Fibroblast of pulmonary artery (primary cell): ENCODE data around the gene ENTPD1.
"Not testable (repeated sequence)": the region's sequence is repeated elsewhere in the genome, so short reads cannot be mapped to it uniquely, and the experiment has no call there.

Experiments used
- DNase-seq: peaks from one replicate; pipeline ENCODE4 v3.0.0-alpha.2; 2010; ENCODE audit warnings: low read depth
- H3K4me3 ChIP-seq: replicated peaks from 2 replicates; pipeline ENCODE4 v1.5.1; 2011; ENCODE audit warnings: low read depth, mild to moderate bottlenecking, control low read depth, low read length, moderate library complexity
- TF ChIP-seq, protein P1 (sequence below): IDR thresholded peaks from 2 replicates; pipeline ENCODE4 v1.5.1; 2011; ENCODE audit warnings: mild to moderate bottlenecking, control low read depth, low read length, inconsistent platforms; ENCODE audit errors: missing control alignments

Gene ENTPD1

DNA sequence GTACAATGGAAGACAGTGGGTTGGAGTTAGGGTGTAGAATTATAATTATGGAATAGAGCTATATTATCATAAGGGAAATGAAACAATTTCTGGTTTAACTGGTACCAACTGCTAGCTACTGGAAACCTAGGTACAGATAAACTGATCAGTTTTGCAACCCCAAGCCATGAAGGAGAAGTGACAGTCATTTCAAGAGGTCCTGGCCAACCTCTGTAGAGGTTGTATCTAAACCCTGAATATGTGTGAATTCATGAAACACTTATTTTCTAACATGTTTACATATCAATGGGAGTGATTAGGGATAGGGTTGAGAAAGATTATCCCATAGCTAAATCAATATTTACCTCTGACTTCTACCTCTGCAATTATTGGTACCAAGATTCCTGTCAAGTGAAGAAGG, 121.9 kb downstream of the ENTPD1 start:
- no peak overlapping the region for H3K4me3 ChIP-seq
- TF ChIP-seq, protein P1, sequence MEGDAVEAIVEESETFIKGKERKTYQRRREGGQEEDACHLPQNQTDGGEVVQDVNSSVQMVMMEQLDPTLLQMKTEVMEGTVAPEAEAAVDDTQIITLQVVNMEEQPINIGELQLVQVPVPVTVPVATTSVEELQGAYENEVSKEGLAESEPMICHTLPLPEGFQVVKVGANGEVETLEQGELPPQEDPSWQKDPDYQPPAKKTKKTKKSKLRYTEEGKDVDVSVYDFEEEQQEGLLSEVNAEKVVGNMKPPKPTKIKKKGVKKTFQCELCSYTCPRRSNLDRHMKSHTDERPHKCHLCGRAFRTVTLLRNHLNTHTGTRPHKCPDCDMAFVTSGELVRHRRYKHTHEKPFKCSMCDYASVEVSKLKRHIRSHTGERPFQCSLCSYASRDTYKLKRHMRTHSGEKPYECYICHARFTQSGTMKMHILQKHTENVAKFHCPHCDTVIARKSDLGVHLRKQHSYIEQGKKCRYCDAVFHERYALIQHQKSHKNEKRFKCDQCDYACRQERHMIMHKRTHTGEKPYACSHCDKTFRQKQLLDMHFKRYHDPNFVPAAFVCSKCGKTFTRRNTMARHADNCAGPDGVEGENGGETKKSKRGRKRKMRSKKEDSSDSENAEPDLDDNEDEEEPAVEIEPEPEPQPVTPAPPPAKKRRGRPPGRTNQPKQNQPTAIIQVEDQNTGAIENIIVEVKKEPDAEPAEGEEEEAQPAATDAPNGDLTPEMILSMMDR = no peak
- no peak for DNase-seq

DNA sequence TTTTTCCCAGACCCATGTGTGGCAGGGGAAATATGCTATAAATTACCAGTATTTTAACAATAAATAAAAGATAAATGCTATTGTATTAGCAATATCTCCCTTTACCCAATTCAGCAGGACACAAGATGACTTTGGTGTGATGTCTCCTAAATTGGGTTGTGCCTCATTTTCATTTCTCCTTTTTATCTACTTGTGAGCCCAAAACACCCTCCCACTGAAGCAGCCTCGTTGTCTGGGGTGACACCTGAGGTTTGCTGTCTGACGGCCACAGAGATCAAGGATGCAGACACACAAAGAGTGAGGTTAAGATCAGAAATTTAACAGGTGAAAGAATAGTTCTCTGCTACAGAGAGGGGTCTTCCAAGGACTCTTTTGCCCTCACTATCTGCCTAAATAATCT, 124.7 kb downstream of the ENTPD1 start:
- no peak for DNase-seq
- no peak overlapping the region for H3K4me3 ChIP-seq
- TF ChIP-seq, protein P1 = no peak

DNA sequence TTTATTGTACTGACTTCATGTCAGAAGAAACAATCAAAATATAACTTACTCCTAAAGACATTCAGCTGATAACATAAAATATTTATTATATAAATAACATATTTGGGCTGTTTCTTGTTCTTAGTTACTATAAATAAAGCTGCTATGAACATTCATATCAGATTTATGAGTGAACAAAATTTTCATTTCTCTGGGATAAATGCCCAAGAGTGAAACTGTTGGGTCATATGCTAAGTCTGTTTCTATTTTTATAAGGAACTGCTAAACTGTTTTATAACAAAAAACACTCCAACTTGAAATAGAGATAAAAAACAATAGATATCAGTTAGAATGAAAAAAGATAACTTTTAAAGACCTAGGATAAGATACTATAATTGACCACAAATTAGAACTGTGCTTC, 125.4 kb downstream of the ENTPD1 start:
- TF ChIP-seq, protein P1 = no peak
- no peak overlapping the region for H3K4me3 ChIP-seq
- DNase-seq = peak; percentile 16

DNA sequence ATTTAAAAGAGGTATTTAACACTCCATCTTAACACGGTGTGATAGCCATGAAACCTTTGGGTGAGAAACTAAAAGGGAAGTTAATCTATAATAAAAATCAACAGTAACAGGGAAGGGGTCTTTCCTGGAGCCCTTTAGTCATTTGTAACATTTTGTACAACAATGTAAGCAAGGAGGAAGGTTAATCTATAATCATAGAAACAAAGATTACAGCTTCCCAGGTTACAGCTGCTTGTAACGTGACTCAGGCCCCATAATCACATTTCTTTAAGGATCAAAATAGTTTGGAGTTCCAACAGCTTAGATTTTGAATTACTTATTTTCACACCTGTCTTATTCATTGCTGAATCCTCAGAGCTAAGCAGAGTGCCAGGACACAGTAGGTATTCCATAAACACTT, 133.9 kb downstream of the ENTPD1 start:
- TF ChIP-seq, protein P1 = no peak
- no peak overlapping the region for H3K4me3 ChIP-seq
- DNase-seq = no peak

DNA sequence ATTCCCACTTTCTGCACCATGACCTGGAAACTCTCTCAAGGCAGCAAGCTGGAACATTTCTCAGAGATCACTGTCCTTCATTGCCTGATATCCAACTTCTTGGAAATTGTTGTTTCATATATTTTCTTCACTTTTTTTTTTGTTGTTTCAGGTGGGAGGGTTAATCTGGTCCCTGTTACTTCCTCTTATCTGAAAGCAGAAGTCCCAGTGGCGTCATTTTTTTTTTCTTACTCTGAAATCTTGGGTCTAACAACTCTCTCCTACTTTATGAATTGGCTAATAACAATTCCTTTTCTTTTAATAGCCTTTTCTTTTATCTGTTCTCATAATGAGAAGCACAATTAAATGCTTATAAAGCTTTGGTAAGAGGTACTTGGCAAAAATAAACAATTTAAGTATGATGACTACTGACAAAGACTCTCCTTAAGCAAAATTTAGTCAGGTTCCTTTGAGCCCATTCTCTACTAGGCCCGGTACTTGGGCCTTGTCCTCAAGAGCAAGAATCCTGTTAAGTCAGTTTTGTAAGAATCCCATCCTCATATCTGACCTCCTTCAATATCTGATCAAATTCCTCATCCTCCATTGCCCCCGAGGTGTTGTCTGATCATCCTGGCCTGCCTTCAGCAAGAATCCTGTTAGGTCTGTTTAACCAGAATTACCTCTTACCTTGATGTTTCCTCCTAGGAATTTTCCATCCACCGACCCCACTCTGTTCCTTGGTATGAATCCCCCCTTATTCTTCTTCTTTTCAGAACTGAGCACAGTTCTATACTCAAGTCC, 140.3 kb downstream of the ENTPD1 start:
- TF ChIP-seq, protein P1 = no peak

DNA sequence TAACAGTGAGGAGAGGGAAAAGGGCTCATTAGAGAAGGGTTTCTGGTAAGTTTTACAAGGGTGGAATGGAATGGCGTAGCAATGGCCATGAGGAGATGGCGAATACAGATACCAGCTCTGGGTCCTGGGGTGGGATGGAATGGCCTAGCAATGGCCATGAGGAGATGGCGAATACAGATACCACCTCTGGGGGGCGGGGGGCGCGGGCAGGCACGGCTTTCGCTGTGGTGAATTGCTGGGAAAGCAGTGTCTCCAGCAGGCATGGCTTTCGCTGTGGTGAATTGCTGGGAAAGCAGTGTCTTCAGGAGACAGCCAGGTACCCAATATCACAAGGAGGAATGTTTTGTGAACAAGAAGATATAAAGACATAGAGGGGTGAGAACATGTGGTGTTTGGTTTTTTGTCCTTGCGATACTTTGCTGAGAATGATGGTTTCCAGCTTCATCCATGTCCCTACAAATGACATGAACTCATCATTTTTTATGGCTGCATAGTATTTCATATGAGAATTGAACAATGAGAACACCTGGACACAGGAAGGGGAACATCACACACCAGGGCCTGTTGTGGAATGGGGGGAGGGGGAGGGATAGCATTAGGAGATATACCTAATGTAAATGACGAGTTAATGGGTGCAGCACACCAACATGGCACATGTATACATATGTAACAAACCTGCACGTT, 150.1 kb downstream of the ENTPD1 start:
- H3K4me3 ChIP-seq, DNase-seq: not testable (repeated sequence)

More for the DNA sequence above, 140.3 kb downstream of the ENTPD1 start:
- no peak overlapping the region for H3K4me3 ChIP-seq
- no peak for DNase-seq

DNA sequence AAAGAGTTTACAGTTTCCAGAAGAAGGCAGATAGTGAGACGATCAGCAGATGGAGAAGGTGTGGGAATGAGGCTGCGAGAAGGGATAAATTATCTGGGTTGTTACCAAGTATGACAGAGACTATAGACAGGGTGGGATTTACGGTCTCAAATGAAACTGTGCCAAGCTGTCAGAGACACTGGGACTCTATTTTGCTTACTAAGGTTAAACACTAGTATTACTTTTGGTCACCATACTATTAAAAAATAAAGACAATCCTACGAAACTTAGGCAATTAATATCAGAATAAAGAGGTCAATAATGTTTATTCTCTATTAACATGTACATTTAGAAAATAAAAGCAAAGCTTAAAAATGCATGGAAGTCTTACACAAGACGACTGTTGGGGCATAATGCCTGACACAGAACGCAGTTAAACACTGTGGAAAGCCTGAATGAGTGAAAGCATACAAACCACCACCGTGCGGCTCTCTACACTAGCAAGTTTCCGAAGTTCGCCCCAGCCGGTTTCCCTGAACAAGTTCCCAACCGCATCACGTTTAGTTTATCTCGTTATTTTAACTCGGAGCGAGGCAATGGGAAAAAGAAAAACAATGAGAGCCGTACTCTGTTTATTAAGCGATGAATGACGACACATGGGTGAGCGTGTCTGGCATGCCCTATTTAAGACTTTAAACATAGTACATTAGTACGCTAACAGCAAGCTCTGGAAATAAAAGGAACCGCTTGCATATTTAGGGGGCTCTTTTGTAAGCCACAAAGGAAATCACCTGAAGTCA, 150.9 kb downstream of the ENTPD1 start:
- TF ChIP-seq, protein P1 = peak; percentile 35

More for the DNA sequence above, 150.9 kb downstream of the ENTPD1 start:
- peak; percentile 74 for DNase-seq
- peak overlapping the region; percentile 78 for H3K4me3 ChIP-seq
